Activated naive CD8-positive, alpha-beta T cell (primary cell): ENCODE results near the gene BBC3.

Experiments
- H3K27ac Mint-ChIP-seq: one replicate; pipeline ENCODE4 v1.8.0; 2021; ENCODE audit warnings: mixed read lengths
- H3K27me3 Mint-ChIP-seq: one replicate; pipeline ENCODE4 v1.8.0; 2021; ENCODE audit warnings: mixed read lengths
- H3K36me3 Mint-ChIP-seq: one replicate; pipeline ENCODE4 v1.8.0; 2021; ENCODE audit warnings: mixed read lengths
- H3K4me1 Mint-ChIP-seq: one replicate; pipeline ENCODE4 v1.8.0; 2021; ENCODE audit warnings: low read depth, mixed read lengths
- H3K4me3 Mint-ChIP-seq: one replicate; pipeline ENCODE4 v1.8.0; 2021; ENCODE audit warnings: mild to moderate bottlenecking, mixed read lengths
- H3K9me3 Mint-ChIP-seq: one replicate; pipeline ENCODE4 v1.8.0; 2021; ENCODE audit warnings: low read depth, mixed read lengths

Gene BBC3

GRCh38 chr19:47228937-47229675 lies 1.9 kb downstream of the BBC3 start:
- Mint-ChIP-seq H3K9me3 (no peaks in the 10 kb centered on the region), H3K4me3 (no peak overlapping the region)

GRCh38 chr19:47228168-47228936 lies 2.6 kb downstream of the BBC3 start:
- no peaks in the 10 kb centered on the region for H3K27me3 Mint-ChIP-seq
- no peak overlapping the region for H3K27ac Mint-ChIP-seq
- no peaks in the 10 kb centered on the region for H3K36me3 Mint-ChIP-seq
- no peaks in the 10 kb centered on the region for H3K9me3 Mint-ChIP-seq
- H3K4me1 Mint-ChIP-seq: peaks cover 30% of the 10 kb centered on the region
- H3K4me3 Mint-ChIP-seq: no peak overlapping the region

More at GRCh38 chr19:47228937-47229675, 1.9 kb downstream of the BBC3 start:
- Mint-ChIP-seq H3K27ac (no peak overlapping the region), H3K36me3 (no peaks in the 10 kb centered on the region), H3K4me1 (peaks cover 32% of the 10 kb centered on the region), H3K27me3 (no peaks in the 10 kb centered on the region)

DNA sequence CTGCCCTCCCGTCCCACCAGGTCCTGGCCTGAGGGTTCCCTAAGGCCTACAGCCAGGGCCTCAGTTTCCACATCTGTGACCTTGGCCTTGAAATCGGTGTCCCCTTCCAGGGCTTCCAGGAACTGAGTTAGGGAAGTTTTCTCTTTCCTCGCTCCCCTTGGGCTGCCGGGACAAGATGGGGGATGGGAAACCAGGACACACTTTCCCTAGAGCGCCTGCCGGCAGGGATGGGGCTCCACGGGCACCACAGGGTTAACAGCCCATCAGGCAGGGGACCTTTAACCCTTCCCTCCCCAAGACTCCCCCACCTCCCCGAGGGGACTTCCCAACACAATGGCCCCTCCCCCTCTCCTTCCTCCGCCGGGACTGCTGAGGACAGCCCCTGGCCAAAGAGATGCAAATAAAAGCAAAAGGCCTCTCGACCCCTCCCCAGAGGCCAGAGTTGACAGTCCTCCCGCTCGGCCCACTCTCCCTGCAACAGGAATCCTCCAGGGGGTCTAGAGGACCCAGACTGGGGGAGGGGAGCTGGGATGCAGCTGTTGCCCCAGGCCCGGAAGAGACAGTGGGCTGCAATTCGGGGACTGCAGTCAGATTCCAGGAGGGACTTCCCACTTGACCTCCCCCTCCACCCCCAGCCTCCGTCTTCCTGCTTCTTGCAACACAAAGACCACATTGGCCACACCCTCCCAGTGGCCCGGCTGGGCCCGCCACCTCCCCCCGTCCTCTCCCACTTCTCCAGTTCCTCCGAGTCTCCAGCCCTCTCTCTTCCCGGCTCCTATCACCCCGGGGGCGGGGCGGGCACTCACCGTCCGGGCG lies 3.4 kb downstream of the BBC3 start:
- H3K4me1 Mint-ChIP-seq: peaks cover 25% of the 10 kb centered on the region
- H3K27ac Mint-ChIP-seq: peak overlapping the region; percentile 77
- H3K36me3 Mint-ChIP-seq: no peaks in the 10 kb centered on the region
- H3K9me3 Mint-ChIP-seq: no peaks in the 10 kb centered on the region
- H3K27me3 Mint-ChIP-seq: no peaks in the 10 kb centered on the region
- H3K4me3 Mint-ChIP-seq: peak overlapping the region; percentile 75

- Mint-ChIP-seq H3K4me3 (peak overlapping the region; percentile 79), H3K27me3 (no peaks in the 10 kb centered on the region)
Measured at GRCh38 chr19:47226426-47227351, 4.3 kb downstream of the BBC3 start.

GRCh38 chr19:47225746-47226425 lies 5.1 kb downstream of the BBC3 start:
- H3K4me3 Mint-ChIP-seq: peak overlapping the region; percentile 68
- no peaks in the 10 kb centered on the region for H3K27me3 Mint-ChIP-seq
- H3K9me3 Mint-ChIP-seq: no peaks in the 10 kb centered on the region
- peak overlapping the region; percentile 78 for H3K27ac Mint-ChIP-seq
- no peaks in the 10 kb centered on the region for H3K36me3 Mint-ChIP-seq
- H3K4me1 Mint-ChIP-seq: peaks cover 13% of the 10 kb centered on the region

More at GRCh38 chr19:47226426-47227351, 4.3 kb downstream of the BBC3 start:
- Mint-ChIP-seq H3K9me3 (no peaks in the 10 kb centered on the region), H3K36me3 (no peaks in the 10 kb centered on the region), H3K27ac (peak overlapping the region; percentile 76), H3K4me1 (peaks cover 18% of the 10 kb centered on the region)

DNA sequence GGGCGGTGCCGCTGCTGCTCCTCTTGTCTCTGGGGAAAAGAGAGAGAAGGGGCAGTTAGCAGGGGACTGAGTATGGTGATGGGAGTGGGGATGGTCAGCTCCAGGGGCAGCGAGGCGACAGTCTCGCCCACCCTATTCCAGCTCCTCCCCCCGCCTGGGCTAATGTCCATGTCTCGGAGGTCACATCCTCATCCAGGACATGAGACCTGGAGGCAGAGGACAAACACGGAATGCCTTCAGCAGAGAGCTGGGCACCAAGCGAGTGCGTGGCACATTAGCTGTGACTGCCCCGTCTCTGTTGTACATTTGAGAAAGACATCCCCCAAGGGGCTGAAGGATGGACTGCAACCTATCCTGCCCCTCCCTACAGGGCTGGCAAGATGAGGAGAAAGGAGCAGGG lies 9.1 kb downstream of the BBC3 start:
- Mint-ChIP-seq H3K9me3 (no peaks in the 10 kb centered on the region), H3K27me3 (no peaks in the 10 kb centered on the region), H3K36me3 (no peaks in the 10 kb centered on the region), H3K4me1 (peaks cover 7% of the 10 kb centered on the region), H3K4me3 (no peak overlapping the region), H3K27ac (no peak overlapping the region)

GRCh38 chr19:47221080-47221841 lies 9.7 kb downstream of the BBC3 start:
- Mint-ChIP-seq H3K36me3 (no peaks in the 10 kb centered on the region), H3K27me3 (no peaks in the 10 kb centered on the region), H3K27ac (no peak overlapping the region), H3K4me3 (no peak overlapping the region), H3K9me3 (no peaks in the 10 kb centered on the region), H3K4me1 (peaks cover 4% of the 10 kb centered on the region)

GRCh38 chr19:47215581-47215980 lies 15.4 kb downstream of the BBC3 start:
- no peaks in the 10 kb centered on the region for H3K27me3 Mint-ChIP-seq
- peaks cover 7% of the 10 kb centered on the region for H3K4me1 Mint-ChIP-seq
- H3K36me3 Mint-ChIP-seq: peaks cover 3% of the 10 kb centered on the region
- no peaks in the 10 kb centered on the region for H3K9me3 Mint-ChIP-seq
- no peak overlapping the region for H3K27ac Mint-ChIP-seq
- no peak overlapping the region for H3K4me3 Mint-ChIP-seq

DNA sequence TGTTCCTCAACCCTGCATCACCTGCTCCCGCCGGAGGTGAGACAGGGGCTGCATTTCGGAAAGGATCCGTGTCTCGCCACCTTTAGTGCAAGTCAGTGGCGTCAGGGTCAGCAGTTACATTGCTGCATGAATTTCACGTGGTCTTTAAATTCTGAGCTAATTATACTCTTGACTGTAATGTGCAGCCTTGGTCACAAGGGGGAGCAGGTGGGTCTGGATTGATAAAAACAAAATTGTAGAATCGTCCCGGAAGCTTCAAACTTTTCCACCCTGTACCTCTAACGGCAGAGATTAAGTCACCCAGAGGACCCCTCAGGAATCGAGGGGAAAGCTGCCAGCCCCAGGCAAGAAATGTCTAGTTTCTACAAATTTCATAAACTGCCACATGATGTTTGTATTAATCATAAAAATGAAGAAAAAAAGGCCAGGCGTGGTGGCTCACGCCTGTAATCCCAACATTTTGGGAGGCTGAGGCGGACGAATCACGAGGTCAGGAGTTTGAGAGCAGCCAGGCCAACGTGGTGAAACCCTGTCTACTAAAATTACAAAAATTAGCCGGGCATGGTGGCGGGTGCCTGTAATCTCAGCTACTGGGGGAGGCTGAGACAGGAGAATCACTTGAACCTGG lies 20.2 kb downstream of the BBC3 start:
- Mint-ChIP-seq H3K27ac (peak overlapping the region; percentile 90), H3K36me3 (peaks cover 5% of the 10 kb centered on the region), H3K4me1 (peaks cover 14% of the 10 kb centered on the region), H3K9me3 (no peaks in the 10 kb centered on the region), H3K4me3 (peak overlapping the region; percentile 46), H3K27me3 (no peaks in the 10 kb centered on the region)

- Mint-ChIP-seq H3K36me3 (peaks cover 5% of the 10 kb centered on the region), H3K27ac (peak overlapping the region; percentile 90), H3K9me3 (no peaks in the 10 kb centered on the region), H3K27me3 (no peaks in the 10 kb centered on the region), H3K4me3 (no peak overlapping the region), H3K4me1 (peaks cover 17% of the 10 kb centered on the region)
Measured at GRCh38 chr19:47210180-47210490, 20.9 kb downstream of the BBC3 start.

DNA sequence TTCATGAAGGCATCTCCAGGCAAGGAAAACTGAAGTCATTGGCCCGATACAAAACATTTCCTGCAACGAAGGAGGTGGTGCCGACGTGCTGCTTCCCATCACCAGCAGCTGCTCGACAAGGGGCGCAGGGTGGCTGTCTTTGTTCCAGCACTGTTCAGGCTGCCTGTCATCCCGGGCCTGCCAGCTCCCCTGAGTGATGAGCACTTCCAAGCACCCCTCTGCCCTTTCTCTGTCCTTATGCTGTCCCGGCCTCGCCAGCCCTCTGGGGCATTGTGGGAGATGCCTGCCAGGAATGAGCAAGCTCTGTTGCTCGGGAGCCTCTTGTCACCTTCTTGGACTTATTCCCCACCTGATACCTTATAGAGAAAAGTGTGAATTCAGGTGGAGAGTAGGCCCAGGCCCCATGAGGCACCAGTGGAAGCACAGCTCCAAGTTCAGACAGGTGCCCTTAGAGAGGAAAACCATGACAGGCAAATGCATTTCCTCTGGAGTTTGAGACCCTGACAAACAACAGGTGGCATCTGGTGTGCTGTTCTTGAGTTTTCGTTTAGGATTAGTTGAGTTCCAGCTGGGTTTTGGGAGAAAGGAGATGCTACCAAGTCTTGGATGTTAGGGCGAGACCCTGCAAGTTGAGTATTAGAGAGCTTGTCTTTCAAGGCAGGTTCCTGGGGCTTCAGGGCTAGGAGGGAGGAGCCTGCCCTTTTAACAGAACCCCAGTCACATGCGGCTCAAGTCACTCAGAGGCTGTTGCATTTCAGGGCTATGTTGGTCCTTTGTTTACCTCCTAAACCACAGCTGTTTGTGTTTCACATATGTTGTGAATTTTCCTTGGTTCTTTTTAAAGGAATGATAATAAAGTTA lies 21.4 kb downstream of the BBC3 start:
- Mint-ChIP-seq H3K9me3 (no peaks in the 10 kb centered on the region), H3K27me3 (no peaks in the 10 kb centered on the region), H3K4me1 (peaks cover 17% of the 10 kb centered on the region), H3K36me3 (peaks cover 5% of the 10 kb centered on the region), H3K27ac (peak overlapping the region; percentile 19), H3K4me3 (no peak overlapping the region)

DNA sequence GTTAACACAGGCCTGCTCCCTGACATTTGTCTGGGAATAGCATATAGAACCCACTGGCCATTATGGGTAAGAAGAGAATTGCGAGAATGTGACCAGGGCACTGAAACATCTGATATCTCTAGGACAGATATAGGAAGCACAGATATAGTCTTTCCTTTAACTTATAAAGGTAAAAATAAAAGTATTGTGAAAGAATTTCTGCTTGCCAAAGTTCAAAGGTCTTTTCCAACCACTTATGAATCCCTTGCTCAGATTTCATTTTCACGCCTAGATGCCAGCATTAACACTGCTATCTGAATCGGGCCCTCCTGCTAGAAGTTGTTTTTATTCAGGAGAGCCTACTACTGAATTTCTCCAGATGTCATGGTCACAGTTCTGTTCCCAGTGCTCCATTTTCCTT lies 27.7 kb downstream of the BBC3 start:
- Mint-ChIP-seq H3K4me1 (peaks cover 14% of the 10 kb centered on the region), H3K27me3 (no peaks in the 10 kb centered on the region), H3K4me3 (no peak overlapping the region), H3K9me3 (no peaks in the 10 kb centered on the region), H3K27ac (no peak overlapping the region), H3K36me3 (peaks cover 6% of the 10 kb centered on the region)
